GM18870 (cell line): Measurements from ENCODE around the gene BEST3.
A peak's percentile ranks its signal among the peaks of the same experiment; 100 is the strongest.
"Not testable (repeated sequence)": the region's sequence is repeated elsewhere in the genome, so short reads cannot be mapped to it uniquely, and the experiment has no call there.

Experiments used
- ATAC-seq: cut with Tn5 transposase; IDR thresholded peaks from one replicate; pipeline ENCODE4 v1.9.1; 2021; ENCODE audit warnings: moderate library complexity; ENCODE audit not compliant: unreplicated experiment

The BEST3 gene

DNA sequence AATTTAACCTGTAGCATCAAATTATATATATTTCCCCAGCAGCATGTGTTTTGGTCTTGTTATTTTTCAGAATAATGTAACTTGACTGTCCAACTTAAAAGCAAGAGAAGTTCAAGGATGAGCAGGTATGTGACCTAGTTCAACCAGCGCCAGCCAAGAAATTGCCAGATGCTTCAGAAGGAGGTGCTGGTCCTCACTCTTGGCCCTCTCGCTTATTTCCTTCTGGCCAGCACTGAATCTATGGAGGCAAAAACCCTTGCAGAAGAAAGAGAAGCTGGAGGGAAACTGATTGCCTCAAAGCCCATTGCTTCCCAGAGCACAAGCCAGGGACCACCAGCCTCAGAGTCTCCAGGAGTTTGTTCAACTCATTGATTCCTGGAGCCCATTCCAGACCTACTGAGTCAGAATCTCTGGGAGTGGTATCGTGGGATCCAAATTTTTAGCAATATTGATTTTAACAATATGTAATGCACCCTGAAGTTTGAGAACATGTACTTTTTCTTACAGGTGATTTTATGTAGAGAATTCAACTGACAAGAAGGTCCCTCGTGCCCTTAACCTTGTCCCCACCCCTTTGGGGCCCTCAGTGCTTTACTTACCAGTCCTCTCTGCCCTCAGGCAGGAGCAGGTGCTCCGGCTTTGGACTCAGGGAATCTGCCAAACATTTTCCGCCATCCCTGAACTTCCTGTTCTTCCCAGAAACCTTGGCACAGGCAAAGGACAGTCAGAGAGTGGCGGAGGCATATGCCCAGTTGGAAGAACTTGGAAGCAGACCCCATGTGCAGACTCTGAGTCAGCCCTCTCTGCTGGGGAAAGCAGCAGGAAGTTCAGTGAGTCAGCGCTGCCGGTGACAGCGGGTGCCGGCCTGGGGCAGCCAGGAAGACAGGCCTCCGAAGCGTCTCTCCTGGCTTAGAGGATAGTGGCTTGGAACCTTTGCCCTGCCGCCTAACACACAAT is 10.4 kb downstream of the BEST3 start:
- no peak for ATAC-seq

- no peak for ATAC-seq
Observed at GRCh38 chr12:69688021-69688420, 11.1 kb downstream of the BEST3 start.

- no peak for ATAC-seq
Observed at GRCh38 chr12:69687390-69687789, 11.7 kb downstream of the BEST3 start.

DNA sequence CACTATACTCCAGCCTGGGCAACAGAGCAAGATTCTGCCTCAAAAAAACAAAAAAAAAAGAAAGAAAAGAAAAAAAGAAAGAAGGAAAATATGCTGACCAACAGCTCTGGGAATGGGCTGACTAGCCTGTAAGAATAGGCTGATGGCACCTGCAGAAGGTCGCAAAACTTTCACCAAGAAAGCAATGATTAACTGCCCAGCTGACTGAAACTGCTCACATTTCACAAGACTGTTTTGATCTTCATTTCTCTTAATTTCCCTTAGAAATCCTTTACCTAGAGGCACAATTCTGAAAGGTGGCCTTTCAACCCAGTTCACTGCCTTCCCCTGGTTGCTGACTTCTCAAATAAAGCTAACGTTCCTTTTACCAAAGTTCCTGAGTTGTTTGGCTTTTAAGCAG is 12.4 kb downstream of the BEST3 start:
- no peak for ATAC-seq

GRCh38 chr12:69685810-69686209 is 13.3 kb downstream of the BEST3 start:
- ATAC-seq, result peak; percentile 64

- no peak for ATAC-seq
Observed at GRCh38 chr12:69684466-69684865, 14.6 kb downstream of the BEST3 start.

DNA sequence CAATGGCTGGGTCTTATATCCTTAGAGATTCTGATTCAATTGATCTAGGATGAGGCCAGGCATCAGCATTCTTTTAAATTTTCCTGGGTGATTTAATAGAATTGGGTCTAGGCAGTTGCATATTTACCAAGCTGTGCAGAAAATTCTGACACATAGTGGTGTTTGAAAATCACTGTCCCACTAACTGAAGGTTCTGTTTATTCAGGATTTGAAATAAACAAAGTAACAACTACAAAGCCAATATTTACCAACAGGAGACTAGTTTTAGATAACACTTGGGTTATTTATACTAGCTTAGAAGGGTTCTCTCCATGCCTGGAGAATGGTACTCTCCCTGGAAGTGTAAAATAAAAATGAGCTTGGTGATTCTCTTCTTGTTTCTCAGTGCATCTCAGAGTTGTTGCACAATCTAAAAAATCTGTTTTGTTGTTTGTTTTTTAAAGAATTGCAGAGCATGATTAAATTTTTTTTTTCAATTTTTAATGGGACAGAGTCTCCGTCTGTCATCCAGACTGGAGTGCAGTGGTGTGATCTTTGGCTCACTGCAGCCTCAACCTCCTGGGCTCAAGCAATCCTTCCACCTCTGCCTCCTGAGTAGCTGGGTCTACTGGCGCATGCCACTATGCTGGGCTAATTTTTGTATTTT is 16.9 kb downstream of the BEST3 start:
- ATAC-seq, result no peak

- ATAC-seq, result no peak
Observed at GRCh38 chr12:69679119-69679518, 20.0 kb downstream of the BEST3 start.

DNA sequence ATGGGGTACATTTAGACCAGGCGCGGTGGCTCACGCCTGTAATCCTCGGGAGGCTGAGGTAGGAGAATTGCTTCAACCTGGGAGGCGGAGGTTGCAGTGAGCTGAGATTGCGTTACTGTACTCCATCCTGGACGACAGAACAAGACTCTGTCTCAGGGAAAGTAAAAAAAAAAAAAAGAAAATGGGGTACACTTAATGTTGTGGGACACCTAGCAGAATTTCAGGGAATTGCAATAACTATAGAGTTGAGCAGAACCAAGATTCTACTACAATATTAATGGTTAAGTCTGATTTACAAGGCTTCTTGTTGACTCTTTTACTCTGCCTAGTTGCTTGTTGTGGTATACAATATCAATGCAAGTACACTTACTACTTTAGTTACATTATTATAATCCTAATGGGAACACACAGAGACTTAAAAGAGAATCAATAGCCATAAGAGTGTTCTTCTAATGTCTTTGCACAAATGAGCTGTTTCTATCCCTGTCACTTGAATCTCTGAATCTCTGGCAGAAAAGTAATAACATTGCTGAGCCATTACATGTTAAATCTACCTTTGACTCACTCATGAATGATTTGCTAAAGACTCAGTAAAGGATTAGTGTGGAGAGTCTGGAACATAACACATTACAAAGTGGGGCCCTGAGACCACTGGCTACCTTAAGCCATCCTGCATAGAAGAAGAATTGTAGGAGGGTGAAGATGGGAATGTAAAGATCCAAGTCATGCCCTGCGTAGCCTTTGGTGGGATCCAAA is 22.7 kb downstream of the BEST3 start:
- ATAC-seq, result no peak

DNA sequence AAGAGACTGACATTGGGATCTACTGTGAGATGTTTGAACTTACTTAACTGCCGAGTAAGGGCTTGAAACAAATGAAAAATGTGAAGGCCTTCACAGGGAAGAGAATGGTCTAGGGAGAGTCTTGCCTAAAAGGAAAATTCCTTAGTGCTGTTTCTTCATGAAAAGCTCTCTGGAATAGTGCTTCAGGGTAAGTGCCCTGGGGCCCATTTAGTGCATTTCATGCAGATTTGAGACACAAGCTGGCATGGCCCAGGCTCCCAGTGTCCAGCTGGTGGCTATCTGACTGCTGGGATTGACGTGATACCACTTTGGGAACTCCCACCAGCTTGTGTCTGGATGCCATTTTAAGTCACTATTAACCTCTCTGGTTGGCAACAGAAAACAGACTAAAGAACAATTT is 26.9 kb downstream of the BEST3 start:
- no peak for ATAC-seq

GRCh38 chr12:69671597-69671996 is 27.5 kb downstream of the BEST3 start:
- no peak for ATAC-seq

GRCh38 chr12:69666798-69667197 is 32.3 kb downstream of the BEST3 start:
- ATAC-seq, result no peak

- ATAC-seq, result not testable (repeated sequence)
Observed at GRCh38 chr12:69664930-69665377, 34.1 kb downstream of the BEST3 start.

GRCh38 chr12:69663726-69664125 is 35.4 kb downstream of the BEST3 start:
- ATAC-seq, result no peak

DNA sequence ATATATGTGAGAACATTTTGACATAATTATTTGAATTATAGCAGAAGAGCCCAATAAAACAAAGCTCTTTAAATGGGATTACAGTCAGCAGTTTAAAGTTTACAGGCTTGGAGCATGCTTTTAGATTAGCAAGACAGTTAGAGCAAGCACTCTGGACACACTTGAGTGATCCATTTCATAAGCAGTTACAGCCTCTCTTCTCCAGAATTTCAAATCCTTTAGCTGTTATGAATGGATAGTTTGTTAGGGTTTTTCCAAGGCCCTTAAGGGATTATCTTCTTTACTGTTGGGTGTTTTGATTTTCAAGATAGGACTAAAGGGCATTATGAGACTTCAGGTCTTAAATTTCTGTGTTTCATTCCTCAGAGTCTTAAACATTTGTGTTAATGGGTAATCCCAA is 36.3 kb downstream of the BEST3 start:
- ATAC-seq, result no peak

DNA sequence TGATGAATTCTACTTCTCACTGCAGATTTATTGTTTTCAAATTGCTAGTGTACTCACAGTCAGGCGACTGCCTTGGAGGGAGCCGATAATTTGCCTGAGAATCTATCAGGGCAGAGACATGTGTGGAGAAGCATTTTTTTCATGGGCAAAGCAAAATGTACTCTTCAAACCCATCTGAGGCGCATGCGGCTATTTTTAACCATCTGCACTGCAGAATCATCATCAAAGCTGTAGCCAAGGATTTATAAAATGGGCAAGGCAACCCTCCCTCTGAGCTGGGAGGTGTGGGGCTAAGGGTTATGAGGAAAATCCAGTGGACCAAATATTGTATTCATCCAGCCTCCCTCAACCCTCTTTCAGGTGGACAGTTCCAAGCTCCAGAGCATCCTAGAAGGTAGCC is 37.7 kb downstream of the BEST3 start:
- ATAC-seq, result no peak

DNA sequence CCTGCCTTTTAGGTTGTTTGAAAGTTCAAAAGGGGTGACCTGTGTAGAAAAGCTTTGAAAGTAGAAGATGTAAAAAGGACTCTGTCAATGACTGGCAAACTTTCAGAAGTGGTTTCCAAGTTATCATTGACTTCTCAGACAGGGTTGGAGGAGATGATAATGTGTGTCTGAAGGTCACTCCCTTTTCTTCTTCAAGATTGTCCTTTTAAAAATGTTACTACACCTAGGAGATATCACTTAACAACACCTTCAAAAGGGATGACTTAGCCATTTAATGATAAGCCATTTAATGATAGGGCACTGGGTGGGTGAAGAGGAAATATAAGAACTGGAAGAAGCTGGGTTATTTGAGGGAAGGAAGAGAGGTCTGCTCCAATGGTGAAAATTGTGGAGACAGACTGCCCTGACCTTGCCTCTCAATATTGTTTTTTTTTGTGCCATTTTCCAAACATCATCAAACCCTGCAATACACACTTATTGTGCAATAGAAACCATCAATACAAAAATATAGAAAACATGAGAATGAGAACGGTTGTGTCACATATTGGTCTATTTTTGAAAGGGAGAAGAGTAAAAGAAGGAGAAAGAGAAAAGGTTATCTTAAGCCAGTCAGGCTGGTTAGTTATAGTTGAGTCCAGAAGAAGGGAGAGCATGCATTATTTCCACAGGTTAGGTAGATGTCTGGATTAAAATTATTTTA is 38.8 kb downstream of the BEST3 start:
- no peak for ATAC-seq

- no peak for ATAC-seq
Observed at GRCh38 chr12:69658203-69658602, 40.9 kb downstream of the BEST3 start.

- ATAC-seq, result no peak
Observed at GRCh38 chr12:69657376-69658137, 41.5 kb downstream of the BEST3 start.
